GM21423 (cell line): ENCODE data around the gene SRSF1.

Experiments
- ATAC-seq: cut with Tn5 transposase; IDR thresholded peaks from one replicate; pipeline ENCODE4 v1.9.1; 2021; ENCODE audit warnings: mild to moderate bottlenecking, moderate library complexity; ENCODE audit not compliant: unreplicated experiment

The SRSF1 gene

GRCh38 chr17:58019521-58019920 is 12.5 kb upstream of the SRSF1 start:
- no peak for ATAC-seq

GRCh38 chr17:58019039-58019438 is 12.0 kb upstream of the SRSF1 start:
- ATAC-seq: no peak

DNA sequence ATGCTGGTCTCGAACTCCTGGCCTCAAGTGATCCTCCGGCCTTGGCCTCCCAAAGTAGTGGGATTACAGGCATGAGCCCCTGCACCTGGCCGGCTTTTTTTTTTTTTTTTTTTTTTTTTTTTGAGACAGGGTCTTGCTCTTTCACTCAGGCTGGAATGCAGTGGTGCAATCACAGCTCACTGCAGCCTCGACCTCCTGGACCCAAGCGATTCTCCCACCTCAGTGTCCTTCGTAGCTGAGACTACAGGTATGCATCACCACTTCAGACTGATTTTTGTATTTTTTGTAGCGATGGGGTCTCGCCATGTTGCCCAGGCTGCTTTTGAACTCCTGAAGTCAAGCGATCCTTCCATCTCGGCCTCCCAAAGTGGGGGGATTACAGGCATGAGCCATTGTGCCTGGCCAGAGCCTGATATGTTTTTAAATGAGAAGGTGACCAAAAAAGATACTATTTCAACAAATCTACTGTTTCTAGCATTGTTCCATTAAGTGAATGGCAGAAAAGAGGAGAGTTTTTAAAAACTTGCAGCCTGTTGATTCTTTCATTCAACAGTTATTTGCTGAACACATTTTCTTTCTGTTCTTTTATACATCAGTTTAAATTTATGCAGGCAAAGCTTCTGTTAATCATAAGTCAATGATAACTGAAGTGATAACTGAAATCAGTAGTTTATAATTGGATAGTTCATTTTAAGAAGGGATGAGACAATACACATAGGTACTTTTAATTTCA is 3.2 kb upstream of the SRSF1 start:
- no peak for ATAC-seq

GRCh38 chr17:58007781-58008706 is 998 bp upstream of the SRSF1 start:
- ATAC-seq: no peak

- ATAC-seq: no peak
Observed at GRCh38 chr17:58006560-58006923, 504 bp downstream of the SRSF1 start.

- ATAC-seq: no peak
Observed at GRCh38 chr17:58005728-58006559, 1.1 kb downstream of the SRSF1 start.

DNA sequence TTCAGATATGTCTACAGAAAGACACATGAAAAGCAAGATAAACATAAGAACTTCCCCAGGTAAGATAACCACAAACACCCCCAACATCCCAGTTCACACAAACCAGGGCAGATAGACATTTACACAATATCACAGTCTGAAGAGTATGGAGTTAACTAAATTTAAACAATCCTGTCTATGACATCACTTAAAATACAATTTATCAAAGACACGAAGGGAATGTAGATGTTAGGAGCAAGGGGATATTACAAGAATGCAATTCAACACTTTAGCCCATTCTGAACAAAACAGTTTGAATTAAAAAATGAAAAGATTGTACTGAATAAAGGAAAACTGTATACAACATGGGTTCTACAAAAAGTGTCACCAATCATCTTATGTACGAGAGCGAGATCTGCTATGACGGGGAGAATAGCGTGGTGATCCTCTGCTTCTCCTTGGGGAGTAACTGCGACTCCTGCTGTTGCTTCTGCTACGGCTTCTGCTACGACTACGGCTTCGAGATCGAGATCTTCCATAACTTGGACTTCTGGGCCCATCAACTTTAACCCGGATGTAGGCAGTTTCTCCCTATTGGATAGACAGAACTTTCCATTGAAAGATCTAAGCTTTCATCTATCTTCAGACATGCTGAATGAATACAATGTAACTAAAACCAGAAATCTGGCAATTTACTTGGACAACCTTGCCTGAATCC is 1.9 kb downstream of the SRSF1 start:
- no peak for ATAC-seq

GRCh38 chr17:58004060-58004459 is 3.0 kb downstream of the SRSF1 start:
- ATAC-seq: no peak

GRCh38 chr17:58002973-58003372 is 4.1 kb downstream of the SRSF1 start:
- ATAC-seq: no peak

DNA sequence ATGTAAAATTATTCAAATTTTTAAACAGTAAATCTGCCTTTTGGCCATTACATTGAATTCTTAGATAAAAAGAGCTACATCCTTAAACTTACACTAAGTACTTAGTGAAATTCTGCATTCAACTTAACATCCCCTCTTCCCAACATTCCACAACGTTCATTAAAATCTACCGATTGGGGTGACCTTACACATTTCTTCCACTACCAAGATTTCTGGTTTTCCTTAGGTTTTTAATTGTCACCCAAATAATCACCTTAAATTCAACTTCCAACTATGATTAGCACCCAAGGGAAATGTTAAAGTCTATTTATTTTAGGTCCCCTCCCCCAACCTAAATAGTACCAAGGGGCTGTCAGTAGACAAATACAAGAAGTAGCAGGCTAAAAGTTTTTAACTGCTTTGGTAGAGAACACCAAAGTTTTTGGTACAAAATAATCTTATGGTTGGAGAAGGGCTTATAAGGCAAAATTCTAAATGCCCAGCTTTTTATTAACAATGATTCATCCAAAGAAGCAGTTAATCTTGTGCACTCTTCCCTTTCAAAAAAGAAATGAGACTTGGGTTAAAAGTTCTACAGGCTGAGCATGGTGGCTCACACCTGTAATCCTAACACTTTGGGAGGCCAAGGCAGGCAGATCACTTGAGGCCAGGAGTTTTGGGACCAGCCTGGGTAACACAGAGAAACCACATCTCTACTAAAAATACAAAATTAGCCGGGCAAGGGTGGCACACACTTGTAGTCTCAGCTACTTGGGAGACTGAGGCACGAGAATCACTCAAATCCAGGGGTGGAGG is 4.7 kb downstream of the SRSF1 start:
- no peak for ATAC-seq

DNA sequence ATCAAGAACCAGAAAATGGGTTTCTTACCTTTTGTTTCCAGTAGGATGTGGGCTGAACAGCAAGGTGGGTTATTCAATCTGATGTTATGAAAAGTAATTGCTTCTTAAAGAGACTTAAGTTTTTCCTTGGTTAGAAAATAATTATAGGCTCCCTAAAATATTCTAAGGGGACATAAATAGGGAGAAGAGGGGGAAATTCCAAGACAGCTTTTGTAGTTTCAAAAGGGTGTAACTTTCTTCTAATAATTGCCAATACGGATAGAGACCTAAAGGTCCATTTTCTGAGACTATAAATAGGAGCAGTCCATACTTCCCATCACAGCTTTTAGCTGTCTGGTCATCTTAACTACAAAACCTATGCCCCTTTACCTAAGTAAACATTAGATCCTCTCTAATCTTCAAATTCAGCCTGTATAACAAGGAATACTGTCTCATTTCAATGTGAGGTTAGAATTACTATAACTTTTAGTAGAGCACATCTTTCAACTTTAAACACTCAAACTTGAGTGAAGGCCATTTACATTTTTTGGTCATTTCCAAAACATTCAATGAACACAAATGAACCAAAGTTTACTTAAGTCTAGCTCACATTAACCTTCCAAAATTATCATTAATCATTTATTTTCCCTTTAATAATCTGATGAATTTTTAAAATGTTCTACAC is 5.5 kb downstream of the SRSF1 start:
- no peak for ATAC-seq

GRCh38 chr17:57999496-58000017 is 7.5 kb downstream of the SRSF1 start:
- no peak for ATAC-seq

DNA sequence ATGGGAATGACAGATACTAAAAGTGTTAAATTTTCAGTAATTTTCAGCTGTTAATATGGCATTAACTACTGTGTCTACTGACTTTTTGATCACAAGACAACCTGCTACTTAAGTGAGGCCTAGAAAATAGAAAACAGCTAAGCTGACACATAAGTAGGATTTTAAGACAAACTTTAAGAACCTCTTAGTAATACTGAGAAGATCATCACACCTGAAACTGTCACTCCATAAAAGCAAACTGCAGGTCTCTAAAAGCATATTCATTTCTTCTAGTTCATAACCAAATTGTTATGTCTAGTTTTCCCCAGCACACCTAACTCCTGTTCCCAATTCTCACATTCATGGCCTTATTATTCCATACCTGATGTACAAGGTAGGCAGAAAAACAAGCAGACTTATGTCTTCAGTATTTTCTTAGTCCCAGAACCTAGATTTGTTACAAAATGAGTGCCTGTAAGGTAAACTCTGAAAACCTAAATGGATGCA is 8.0 kb downstream of the SRSF1 start:
- ATAC-seq: no peak

GRCh38 chr17:57997085-57997809 is 9.8 kb downstream of the SRSF1 start:
- no peak for ATAC-seq

DNA sequence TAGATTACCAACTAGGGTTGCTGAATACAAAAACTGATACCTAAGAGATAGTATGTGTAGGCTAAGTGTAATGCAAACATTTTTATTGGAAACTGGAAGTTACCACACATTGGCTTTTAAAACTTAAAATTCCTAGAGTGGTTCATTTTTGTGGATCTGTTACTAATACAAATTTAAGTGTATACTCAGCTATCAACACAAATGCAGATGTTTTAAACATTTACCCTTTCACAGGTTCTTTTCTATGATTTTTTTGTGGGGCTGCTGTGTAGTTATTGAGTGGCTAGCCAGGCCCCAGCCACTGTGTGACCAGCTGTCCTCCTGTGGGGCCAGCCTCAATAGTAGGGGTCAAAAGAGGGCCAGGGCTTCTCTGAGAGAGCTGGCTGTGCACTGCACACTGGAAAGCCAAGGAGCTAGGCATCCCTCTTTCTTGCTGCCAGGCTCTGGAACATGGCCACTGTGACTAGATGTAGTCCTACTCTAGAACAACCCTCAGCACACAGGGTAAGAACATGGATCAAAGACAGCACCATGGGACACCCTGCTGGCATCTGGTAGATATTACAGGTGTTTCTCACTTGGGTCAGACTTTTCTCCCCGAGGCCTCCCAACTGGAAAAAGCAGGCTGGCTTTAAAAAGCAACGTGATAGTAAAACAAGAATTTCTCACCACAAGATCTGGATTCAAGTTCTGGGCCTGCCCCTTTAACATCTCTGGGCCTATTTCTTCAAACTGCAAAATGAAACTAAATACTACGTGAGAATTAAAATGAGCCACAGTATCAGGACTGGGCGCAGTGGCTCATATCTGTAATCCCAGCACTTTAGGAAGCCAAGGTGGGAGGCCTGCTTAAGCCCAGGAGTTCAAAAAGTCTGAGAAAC is 11.7 kb downstream of the SRSF1 start:
- ATAC-seq: peak; percentile 71

DNA sequence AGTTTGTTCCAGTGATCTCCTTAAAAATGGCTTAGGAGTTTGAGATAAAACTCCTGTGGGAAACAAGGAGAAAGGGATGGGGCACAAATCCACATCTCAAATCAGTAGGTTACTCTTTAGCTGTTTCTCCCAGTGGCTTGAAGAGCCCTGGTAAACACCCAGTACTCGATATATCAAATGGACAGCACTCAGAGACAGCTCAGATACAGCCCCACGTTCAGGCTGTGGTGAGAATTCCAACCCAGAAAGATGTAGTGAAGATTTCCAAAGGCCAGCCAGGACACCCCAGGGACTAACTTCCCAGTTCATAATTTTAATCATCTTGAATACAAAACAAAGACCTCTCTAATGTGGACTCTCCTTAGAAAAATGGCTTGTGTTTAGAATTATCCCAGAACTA is 12.6 kb downstream of the SRSF1 start:
- ATAC-seq: no peak
